Measurements from ENCODE around the gene MLX.

DNA sequence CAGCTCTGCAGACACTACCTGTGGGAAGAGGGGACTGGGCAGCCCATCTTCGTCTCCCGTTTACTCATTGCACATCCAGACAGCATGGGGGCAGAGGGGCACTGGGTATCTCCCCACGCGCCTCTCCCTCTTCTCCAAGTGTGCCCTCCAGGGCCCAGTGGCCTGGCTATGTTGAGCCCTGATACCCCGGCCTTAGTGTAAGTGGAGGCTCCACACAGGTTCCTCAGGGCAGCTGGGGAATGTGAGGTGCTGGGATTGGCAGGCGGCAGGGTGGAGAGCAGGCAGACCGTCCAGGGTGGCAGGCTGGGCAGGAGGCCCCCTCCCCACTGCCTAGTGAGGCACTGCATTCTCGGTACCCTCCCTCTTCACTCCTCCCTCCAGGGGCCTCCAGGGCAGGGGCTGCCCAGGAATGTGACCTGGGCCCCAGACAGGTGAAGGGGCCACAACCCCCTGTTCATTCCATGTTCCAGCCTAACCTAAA lies 44.1 kb upstream of the MLX start:
- TF ChIP-seq CTCF (IDR thresholded peaks at IDR 0.05; ENCODE audit: insufficient read depth, low read length, poor library complexity, severe bottlenecking), result no peak
- TF ChIP-seq EZH2phosphoT487 (conservative IDR thresholded peaks at IDR 0.05; ENCODE audit: low read length), result no peak

Data from SU-DHL-6 (cell line).